ENCODE data around the gene SEMA4F. TPM values are rescaled to one million over a fixed set of nuclear protein-coding genes. Genes with fewer than 3 reads are reported as not detected.

SEMA4F gene
- total and polyA plus RNA-seq, 2 experiments from 2014 or later, result 6.8 to 7.4 TPM

- Histone ChIP-seq H3K9me3 (ENCODE audit: low read depth) (no peaks in the 10 kb centered on the region), H2AFZ (no peak overlapping the region), H3K9me2 (replicated peaks; ENCODE audit: insufficient read depth) (no peaks in the 10 kb centered on the region), H3K27ac (no peak overlapping the region), H4K20me1 (ENCODE audit: insufficient read depth, poor library complexity, severe bottlenecking) (no peaks in the 10 kb centered on the region), H3K27me3 (no peaks in the 10 kb centered on the region), H3K79me2 (no peaks in the 10 kb centered on the region), H3K4me1 (ENCODE audit: insufficient read depth) (peaks cover 22% of the 10 kb centered on the region), H3K4me3 (no peak overlapping the region), H3K36me3 (replicated peaks; ENCODE audit: insufficient read depth, low read depth) (no peaks in the 10 kb centered on the region), H3K4me2 (no peak overlapping the region)
- DNase-seq (ENCODE audit: low spot score), result no peak
- TF ChIP-seq EZH2 (IDR thresholded peaks at IDR 0.05; ENCODE audit: borderline replicate concordance), result no peak
- no peak for TF ChIP-seq CTCF (IDR thresholded peaks at IDR 0.05; ENCODE audit: poor library complexity)
- TF ChIP-seq EZH2phosphoT487 (IDR thresholded peaks at IDR 0.05; ENCODE audit: low read depth, severe bottlenecking, unreplicated experiment), result no peak
Observed at GRCh38 chr2:74693213-74693612, 39.2 kb downstream of the SEMA4F start.

- Histone ChIP-seq H3K36me3 (replicated peaks; ENCODE audit: insufficient read depth, low read depth) (no peaks in the 10 kb centered on the region), H3K27me3 (no peaks in the 10 kb centered on the region), H3K4me1 (ENCODE audit: insufficient read depth) (peaks cover 22% of the 10 kb centered on the region), H3K4me2 (no peak overlapping the region), H3K27ac (peak overlapping the region; percentile 51), H3K9me2 (replicated peaks; ENCODE audit: insufficient read depth) (no peaks in the 10 kb centered on the region), H3K9me3 (ENCODE audit: low read depth) (no peaks in the 10 kb centered on the region), H4K20me1 (ENCODE audit: insufficient read depth, poor library complexity, severe bottlenecking) (no peaks in the 10 kb centered on the region), H3K79me2 (no peaks in the 10 kb centered on the region), H3K4me3 (no peak overlapping the region), H2AFZ (no peak overlapping the region)
- WGBS (ENCODE audit: low lambda C conversion rate, missing lambda C conversion rate), result 25% methylated on average over 1 of the region's 1 CpG
- no peak for DNase-seq (ENCODE audit: low spot score)
- no peak for TF ChIP-seq EZH2 (IDR thresholded peaks at IDR 0.05; ENCODE audit: borderline replicate concordance)
- TF ChIP-seq EZH2phosphoT487 (IDR thresholded peaks at IDR 0.05; ENCODE audit: low read depth, severe bottlenecking, unreplicated experiment), result no peak
- no peak for TF ChIP-seq CTCF (IDR thresholded peaks at IDR 0.05; ENCODE audit: poor library complexity)
Observed at GRCh38 chr2:74693668-74694067, 39.6 kb downstream of the SEMA4F start.

GRCh38 chr2:74694281-74694680 is 40.2 kb downstream of the SEMA4F start:
- TF ChIP-seq CTCF (IDR thresholded peaks at IDR 0.05; ENCODE audit: poor library complexity), result no peak
- TF ChIP-seq EZH2 (IDR thresholded peaks at IDR 0.05; ENCODE audit: borderline replicate concordance), result no peak
- TF ChIP-seq EZH2phosphoT487 (IDR thresholded peaks at IDR 0.05; ENCODE audit: low read depth, severe bottlenecking, unreplicated experiment), result no peak
- no peaks in the 10 kb centered on the region for H3K9me2 ChIP-seq (replicated peaks; ENCODE audit: insufficient read depth)
- DNase-seq (ENCODE audit: low spot score), result no peak
- H3K27ac ChIP-seq, result peak overlapping the region; percentile 51
- H2AFZ ChIP-seq, result no peak overlapping the region
- H3K9me3 ChIP-seq (ENCODE audit: low read depth), result no peaks in the 10 kb centered on the region
- no peaks in the 10 kb centered on the region for H3K79me2 ChIP-seq
- 81% methylated on average over 3 of the region's 3 CpGs for WGBS (ENCODE audit: low lambda C conversion rate, missing lambda C conversion rate)
- H3K4me2 ChIP-seq, result no peak overlapping the region
- no peaks in the 10 kb centered on the region for H4K20me1 ChIP-seq (ENCODE audit: insufficient read depth, poor library complexity, severe bottlenecking)
- no peak overlapping the region for H3K4me3 ChIP-seq
- no peaks in the 10 kb centered on the region for H3K27me3 ChIP-seq
- peaks cover 22% of the 10 kb centered on the region for H3K4me1 ChIP-seq (ENCODE audit: insufficient read depth)
- no peaks in the 10 kb centered on the region for H3K36me3 ChIP-seq (replicated peaks; ENCODE audit: insufficient read depth, low read depth)

- no peaks in the 10 kb centered on the region for H3K27me3 ChIP-seq
- H2AFZ ChIP-seq, result no peak overlapping the region
- no peaks in the 10 kb centered on the region for H4K20me1 ChIP-seq (ENCODE audit: insufficient read depth, poor library complexity, severe bottlenecking)
- peaks cover 22% of the 10 kb centered on the region for H3K4me1 ChIP-seq (ENCODE audit: insufficient read depth)
- TF ChIP-seq CTCF (IDR thresholded peaks at IDR 0.05; ENCODE audit: poor library complexity) (no peak), EZH2phosphoT487 (IDR thresholded peaks at IDR 0.05; ENCODE audit: low read depth, severe bottlenecking, unreplicated experiment) (no peak), EZH2 (IDR thresholded peaks at IDR 0.05; ENCODE audit: borderline replicate concordance) (no peak)
- no peak for DNase-seq (ENCODE audit: low spot score)
- no peaks in the 10 kb centered on the region for H3K36me3 ChIP-seq (replicated peaks; ENCODE audit: insufficient read depth, low read depth)
- no peak overlapping the region for H3K4me3 ChIP-seq
- H3K9me2 ChIP-seq (replicated peaks; ENCODE audit: insufficient read depth), result no peaks in the 10 kb centered on the region
- no peaks in the 10 kb centered on the region for H3K79me2 ChIP-seq
- WGBS (ENCODE audit: low lambda C conversion rate, missing lambda C conversion rate), result 59% methylated on average over 4 of the region's 4 CpGs
- H3K9me3 ChIP-seq (ENCODE audit: low read depth), result no peaks in the 10 kb centered on the region
- H3K4me2 ChIP-seq, result no peak overlapping the region
- peak overlapping the region; percentile 57 for H3K27ac ChIP-seq
Observed at GRCh38 chr2:74695663-74696062, 41.6 kb downstream of the SEMA4F start.
